NCI-H2196 (cell line): ENCODE results near the gene DRC3.

Experiments
- DNase-seq: peaks from one replicate; lab custom pipeline; 2025; ENCODE audit not compliant: unreplicated experiment; lab: John Stamatoyannopoulos, UW

DRC3 gene

GRCh38 chr17:18042983-18043382 lies 70.3 kb downstream of the DRC3 start:
- no peak for DNase-seq

DNA sequence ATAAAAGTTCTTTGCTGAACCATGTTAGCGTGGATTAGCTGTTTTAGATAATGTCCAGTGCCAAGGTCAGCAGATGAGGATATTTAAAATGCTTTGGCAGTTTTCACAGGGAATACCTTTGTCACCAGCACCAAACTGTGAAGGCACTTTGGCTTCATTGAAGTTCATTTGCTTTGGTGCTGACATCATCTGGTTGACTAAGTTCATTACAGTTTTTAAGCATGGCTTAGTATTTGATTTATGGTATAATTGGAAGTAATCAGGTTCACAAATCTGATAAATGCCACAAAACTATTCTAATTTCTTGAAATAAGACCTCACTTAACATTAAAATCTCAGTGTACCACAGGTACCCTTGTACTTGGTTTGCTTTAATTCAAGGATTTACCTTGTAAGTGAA lies 70.8 kb downstream of the DRC3 start:
- peak; percentile 3 for DNase-seq

GRCh38 chr17:18044609-18045008 lies 71.9 kb downstream of the DRC3 start:
- DNase-seq, result no peak

- no peak for DNase-seq
Observed at GRCh38 chr17:18045691-18046350, 73.2 kb downstream of the DRC3 start.

DNA sequence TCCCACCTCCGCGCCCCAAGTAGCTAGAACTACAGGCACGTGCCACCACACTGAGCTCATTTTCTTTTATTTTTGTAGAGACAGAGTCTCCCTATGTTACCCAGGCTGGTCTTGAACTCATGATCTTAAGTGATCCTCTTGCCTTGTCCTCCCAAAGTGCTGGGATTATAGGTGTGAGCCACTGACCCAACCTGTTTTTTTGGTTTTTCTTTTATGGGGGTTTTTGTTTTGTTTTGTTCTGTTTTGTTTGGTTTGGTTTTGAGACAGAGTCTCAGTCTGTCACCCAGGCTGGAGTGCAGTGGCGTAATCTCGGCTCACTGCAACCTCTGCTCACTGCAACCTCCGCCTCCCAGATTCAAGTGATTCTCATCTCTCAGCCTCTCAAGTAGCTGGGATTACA lies 82.9 kb downstream of the DRC3 start:
- no peak for DNase-seq

GRCh38 chr17:18056214-18056613 lies 83.6 kb downstream of the DRC3 start:
- DNase-seq, result no peak

DNA sequence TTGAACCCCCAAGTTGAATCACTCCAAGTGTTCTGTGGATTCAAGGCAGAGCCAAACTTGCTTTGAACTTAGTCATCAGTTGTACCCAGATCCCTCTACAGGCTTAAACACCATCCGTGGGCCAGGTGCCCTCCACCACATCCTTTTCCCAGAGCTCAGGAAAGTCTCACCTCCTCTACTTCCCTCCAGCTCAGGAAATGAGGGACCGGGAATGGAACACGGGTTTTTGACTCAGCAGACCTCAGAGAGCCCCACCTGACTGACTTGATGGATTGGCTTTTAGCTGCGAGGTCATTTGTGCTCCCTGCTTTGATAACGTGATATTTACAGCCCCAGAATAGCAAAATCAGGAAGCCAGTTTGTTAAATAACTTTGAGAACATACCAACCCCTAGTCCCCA lies 86.6 kb downstream of the DRC3 start:
- DNase-seq, result no peak

DNA sequence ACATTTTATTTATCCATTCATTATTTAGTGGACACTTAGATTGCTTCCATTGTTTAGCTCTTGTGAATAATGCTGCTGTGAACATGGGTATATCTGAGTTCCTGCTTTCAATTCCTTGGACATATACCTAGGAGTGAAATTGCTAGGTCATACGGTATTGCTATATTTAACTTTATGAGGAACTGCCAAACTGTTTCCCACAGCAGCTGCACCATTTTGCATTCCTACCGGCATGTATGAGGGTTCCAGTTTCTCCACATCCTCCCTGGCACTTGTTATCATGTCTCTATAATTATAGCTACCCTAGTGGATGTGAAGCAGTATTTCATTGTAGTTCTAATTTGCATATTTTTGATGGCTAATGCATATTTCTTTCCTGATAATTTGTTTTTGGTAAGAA lies 91.4 kb downstream of the DRC3 start:
- no peak for DNase-seq

DNA sequence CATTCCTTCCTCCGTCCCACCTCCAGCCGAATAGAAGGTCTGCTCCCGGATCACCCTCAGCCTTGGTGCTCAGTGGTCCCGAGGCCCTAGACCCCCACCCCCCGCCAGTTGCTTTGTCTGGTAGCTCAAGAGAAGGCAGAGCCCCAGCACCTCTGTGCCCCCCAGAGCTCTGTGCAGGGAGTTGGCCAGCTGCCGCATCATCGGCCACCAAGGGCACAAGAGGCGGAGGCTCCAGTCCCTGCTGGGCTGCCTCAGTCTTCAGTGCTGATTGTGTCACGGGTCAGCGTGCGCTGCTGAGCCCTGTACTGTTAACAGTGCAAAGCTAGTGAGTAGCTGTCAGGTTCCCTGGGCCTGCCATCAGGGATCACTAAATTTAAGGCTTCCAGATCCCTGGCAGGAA lies 92.9 kb downstream of the DRC3 start:
- DNase-seq, result no peak
